HepG2 (cell line): Measurements from ENCODE around the gene AK4. TPM values are rescaled to one million over a fixed set of nuclear protein-coding genes. Genes with fewer than 3 reads are reported as not detected.

Experiments
- ATAC-seq: fragments of 200-7000 bp; cut with Tn5 transposase; 3 replicates; pipeline ENCODE4 v1.9.1; 2020; ENCODE audit warnings: mild to moderate bottlenecking, moderate library complexity
- BruUV-seq: library from RNA; stranded (reverse); fragments of 400-500 nt; replicated peaks from 2 replicates; lab custom pipeline; 2021; lab: Mats Ljungman, UMichigan
- CTCF ChIA-PET: fragments of 300-600 bp; formaldehyde crosslinking; extraction: SDS; loops from one replicate; lab custom pipeline; 2021; ENCODE audit warnings: low total read pairs, inconsistent platforms, low intra/inter-chr PET ratio; lab: Yijun Ruan, JAX
- POLR2A ChIA-PET: fragments of 350-600 bp; sonication (Branson Sonifier 250); formaldehyde crosslinking; loops from one replicate; lab custom pipeline; 2020; ENCODE audit warnings: antibody characterized with exemption, inconsistent platforms; lab: Yijun Ruan, JAX
- DNase-seq: peaks from one replicate; pipeline ENCODE4 v3.0.0-alpha.2; 2015; ENCODE audit warnings: low spot score
- FAIRE-seq: peaks from 3 replicates; lab custom pipeline; 2011; peaks lifted over from hg19 to GRCh38; lab: Jason Lieb, UNC
- H2AFZ ChIP-seq: one replicate; pipeline ENCODE4 v1.6.1; 2011; ENCODE audit warnings: low read length, inconsistent platforms
- H3K27ac ChIP-seq: fragments of 300-600 bp; 3 replicates; pipeline ENCODE4 v1.8.0; 2011; ENCODE audit warnings: mixed run types, mild to moderate bottlenecking, mixed read lengths, low read length, inconsistent platforms; ENCODE audit not compliant: insufficient read depth; ENCODE audit errors: extremely low read length
- H3K27me3 ChIP-seq, 2 experiments: fragments of 200-600 bp in 1 of 2; 2 replicates in 1 of 2; 3 replicates in 1 of 2; pipeline versions ENCODE4 v1.6.0 to v1.8.0; 2011; ENCODE audit warnings: low read length in 2 of 2, mild to moderate bottlenecking in 2 of 2, moderate library complexity in 2 of 2, inconsistent platforms in 1 of 2; ENCODE audit not compliant: insufficient read depth in 2 of 2, control insufficient read depth in 1 of 2
- H3K36me3 ChIP-seq, 2 experiments: fragments of 200-600 bp in 1 of 2; replicated peaks in 1 of 2; 2 replicates in 1 of 2; 3 replicates in 1 of 2; pipeline versions ENCODE4 v1.5.1 to v1.8.0; 2011; ENCODE audit warnings: low read length in 2 of 2, inconsistent platforms in 1 of 2; ENCODE audit not compliant: insufficient read depth in 2 of 2, control insufficient read depth in 1 of 2
- H3K4me1 ChIP-seq: 2 replicates; pipeline ENCODE4 v1.5.1; 2012; ENCODE audit warnings: low read length, inconsistent platforms; ENCODE audit not compliant: insufficient read depth
- H3K4me2 ChIP-seq: 2 replicates; pipeline ENCODE4 v1.6.0; 2011; ENCODE audit warnings: low read depth, low read length, inconsistent platforms
- H3K4me3 ChIP-seq, 3 experiments: fragments of 200-600 bp in 1 of 3; sonication (generic), shearing (Covaris generic) in 1 of 3; replicated peaks in 1 of 3; 2 replicates each; pipeline ENCODE4 v1.5.1; 2011 to 2016; ENCODE audit warnings: low read length in 3 of 3, inconsistent platforms in 2 of 3, low read depth in 2 of 3, mild to moderate bottlenecking in 2 of 3, control low read depth in 1 of 3, mixed read lengths in 1 of 3; ENCODE audit not compliant: insufficient read depth in 1 of 3
- H3K79me2 ChIP-seq: one replicate; pipeline ENCODE4 v1.6.1; 2011; ENCODE audit warnings: low read length, inconsistent platforms; ENCODE audit not compliant: insufficient read depth
- H3K9ac ChIP-seq: 2 replicates; pipeline ENCODE4 v1.6.0; 2011; ENCODE audit warnings: mild to moderate bottlenecking, low read depth, low read length, inconsistent platforms; ENCODE audit not compliant: insufficient read depth
- H3K9me3 ChIP-seq: 2 replicates; pipeline ENCODE4 v1.5.1; 2012; ENCODE audit warnings: mild to moderate bottlenecking, low read length
- H4K20me1 ChIP-seq: 2 replicates; pipeline ENCODE4 v1.6.0; 2011; ENCODE audit warnings: inconsistent platforms, mild to moderate bottlenecking, low read length, moderate library complexity; ENCODE audit not compliant: insufficient read depth
- HNF4A ChIP-seq: sonication (generic); formaldehyde crosslinking; IDR thresholded peaks from 2 replicates; pipeline ENCODE4 v1.4.0; 2020; ENCODE audit warnings: missing genetic modification reagents
- HOXA5 ChIP-seq: sonication (generic); formaldehyde crosslinking; IDR thresholded peaks from 2 replicates; pipeline ENCODE4 v1.4.0; 2020; ENCODE audit warnings: missing genetic modification reagents
- KDM1A ChIP-seq: IDR thresholded peaks from 2 replicates; pipeline ENCODE4 v1.6.1; 2016; ENCODE audit warnings: missing compliant biosample characterization
- KDM6A ChIP-seq: IDR thresholded peaks from 2 replicates; pipeline ENCODE4 v1.6.1; 2016; ENCODE audit warnings: low read depth
- MED13 ChIP-seq: sonication (generic); formaldehyde crosslinking; IDR thresholded peaks from 2 replicates; pipeline ENCODE4 v1.5.0; 2020; ENCODE audit warnings: missing genetic modification reagents
- MTA1 ChIP-seq: sonication (generic); formaldehyde crosslinking; IDR thresholded peaks from 2 replicates; pipeline ENCODE4 v1.4.0; 2020; ENCODE audit warnings: missing genetic modification reagents, mild to moderate bottlenecking, borderline replicate concordance
- PAXIP1 ChIP-seq: sonication (generic); formaldehyde crosslinking; conservative IDR thresholded peaks from 2 replicates; pipeline ENCODE4 v1.4.0; 2020; ENCODE audit warnings: mild to moderate bottlenecking, missing genetic modification reagents, moderate library complexity
- PTBP1 ChIP-seq: fragments of 200-400 bp; formaldehyde crosslinking; IDR thresholded peaks from 2 replicates; pipeline ENCODE4 v1.6.1; 2018; ENCODE audit warnings: low read length, low read depth; ENCODE audit not compliant: poor library complexity, severe bottlenecking
- RBFOX2 ChIP-seq: fragments of 200-400 bp; formaldehyde crosslinking; IDR thresholded peaks from 2 replicates; pipeline ENCODE4 v1.6.1; 2017; ENCODE audit warnings: low read depth, mild to moderate bottlenecking, low read length
- REXO4 ChIP-seq: sonication (generic); formaldehyde crosslinking; IDR thresholded peaks from 2 replicates; pipeline ENCODE4 v1.8.0; 2022; ENCODE audit warnings: missing genetic modification reagents, mild to moderate bottlenecking, borderline replicate concordance
- SAP130 ChIP-seq: IDR thresholded peaks from 2 replicates; pipeline ENCODE4 v1.6.1; 2016; ENCODE audit warnings: low read depth
- SATB2 ChIP-seq: sonication (generic); formaldehyde crosslinking; IDR thresholded peaks from 2 replicates; pipeline ENCODE4 v1.5.0; 2020; ENCODE audit warnings: missing genetic modification reagents
- SOX6 ChIP-seq, 2 experiments: fragments of 450-650 bp in 1 of 2; sonication (generic) in 1 of 2; formaldehyde crosslinking in 1 of 2; IDR thresholded peaks; 2 replicates each; pipeline versions ENCODE4 v1.4.0 to v1.6.1; 2017 to 2020; ENCODE audit warnings: antibody characterized with exemption in 1 of 2, mild to moderate bottlenecking in 1 of 2, missing genetic modification reagents in 1 of 2
- ZNF430 ChIP-seq: sonication (generic); formaldehyde crosslinking; IDR thresholded peaks from 2 replicates; pipeline ENCODE4 v1.9.0; 2021; ENCODE audit warnings: mild to moderate bottlenecking, missing genetic modification reagents
- ZNF768 ChIP-seq: sonication (generic); formaldehyde crosslinking; IDR thresholded peaks from 2 replicates; pipeline ENCODE4 v1.4.0; 2020; ENCODE audit warnings: missing genetic modification reagents
- ZSCAN21 ChIP-seq: sonication (generic); formaldehyde crosslinking; IDR thresholded peaks from 2 replicates; pipeline ENCODE4 v1.8.0; 2022; ENCODE audit warnings: mild to moderate bottlenecking, missing genetic modification reagents, moderate library complexity, borderline replicate concordance
- ZSCAN29 ChIP-seq: sonication (generic); formaldehyde crosslinking; conservative IDR thresholded peaks from 2 replicates; pipeline ENCODE4 v1.4.0; 2020; ENCODE audit warnings: mild to moderate bottlenecking, missing genetic modification reagents
- WGBS: methylation state at CpG from one replicate; pipeline ENCODE4 v1.1.6; 2017; ENCODE audit warnings: low lambda C conversion rate; 5-methylcytosine and 5-hydroxymethylcytosine counted together
- in situ Hi-C: cut with HindIII; loops from 2 replicates; pipeline ENCODE4 v1.10.0; 2017; ENCODE audit warnings: low pct_unique_long_range_greater_than_20kb; ENCODE audit not compliant: extremely low pct_ligation_motif_present
- intact Hi-C: fragments of 100-400 bp; cut with micrococcal nuclease; formaldehyde crosslinking; loops from one replicate; pipeline ENCODE4 v1.10.0; 2022; ENCODE audit not compliant: unreplicated experiment
- polyA plus RNA-seq, 8 experiments: library from polyadenylated mRNA; depleted of rRNA in 3 of 8; stranded (reverse) in 7 of 8; unstranded in 1 of 8; fragments of >200 nt; fragmentation: Illumina TruSeq in 4 of 8; extraction: Trizol in 4 of 8; gene quantifications; 2 replicates each; pipeline versions ENCODE4 v1.2.1 to v1.2.3, GENCODE V29; 2011 to 2016; ENCODE audit warnings: low read depth in 4 of 8, missing spikeins in 1 of 8, mixed read lengths in 1 of 8; ENCODE audit not compliant: insufficient read depth in 1 of 8
- total RNA-seq, 5 experiments: library from RNA; depleted of rRNA; stranded (reverse); fragments of >200 nt; fragmentation: Illumina TruSeq; extraction: Trizol; gene quantifications; 2 replicates each; pipeline ENCODE4 v1.2.3, GENCODE V29; 2016; ENCODE audit warnings: low read depth in 1 of 5

The AK4 gene
- total and polyA plus RNA-seq, 2 of the 13 experiments (the other 11 are each of a cell fraction or from before 2014, with no cell fraction given) = 110 to 160 TPM

DNA sequence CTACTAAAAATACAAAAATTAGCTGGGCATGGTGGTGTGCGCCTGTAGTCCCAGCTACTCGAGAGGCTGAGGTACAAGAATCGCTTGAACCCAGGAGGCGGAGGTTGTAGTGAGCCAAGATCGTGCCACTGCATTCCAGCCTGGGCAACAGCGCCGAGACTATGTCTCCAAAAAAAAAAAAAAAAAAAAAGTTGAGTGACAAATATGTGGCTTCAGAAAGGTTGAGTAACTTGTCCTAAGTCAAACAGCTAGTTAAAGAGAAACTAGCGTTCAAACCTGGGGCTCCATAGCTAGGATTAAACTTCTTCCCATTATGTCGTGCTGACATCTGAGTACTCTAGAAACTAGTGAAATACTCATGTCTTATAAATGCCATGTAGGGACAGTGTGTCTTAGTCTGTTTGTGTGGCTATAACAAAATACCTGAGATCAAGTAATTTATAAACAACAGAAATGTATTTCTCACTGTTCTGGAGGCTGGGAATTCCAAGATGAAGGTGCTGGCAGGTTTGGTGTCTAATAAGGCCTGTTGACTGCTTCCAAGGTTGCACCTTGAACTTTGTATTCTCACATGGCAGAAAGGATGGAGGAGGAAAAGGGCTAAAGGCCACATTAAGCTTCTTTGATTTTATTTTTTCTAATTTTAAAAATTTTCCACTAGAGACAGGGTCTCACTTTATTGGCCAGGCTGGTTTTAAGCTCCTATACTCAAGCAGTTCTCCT, 12.0 kb downstream of the AK4 start:
- Histone ChIP-seq H3K9ac (peak overlapping the region; percentile 55), H4K20me1 (no peaks in the 10 kb centered on the region; the same call in 1 of the 2 replicates), H3K27ac (peak overlapping the region; percentile 97), H3K4me1 (peaks cover 98% of the 10 kb centered on the region), H3K4me3 (peak overlapping the region in 2 of 3 experiments; percentile 6 to 39; a peak in 1 of 6 replicates), H3K4me2 (peak overlapping the region; percentile 72), H3K79me2 (peaks cover 89% of the 10 kb centered on the region), H3K36me3 (peaks cover 0 to 7% of the 10 kb centered on the region in 2 experiments; a peak in 3 of 5 replicates), H3K9me3 (no peaks in the 10 kb centered on the region), H2AFZ (no peak overlapping the region), H3K27me3 (no peaks in the 10 kb centered on the region)
- ATAC-seq = peak; percentile 13; the same call in 2 of the 3 replicates
- ChIA-PET CTCF (no interaction called here), POLR2A (interaction anchor here (0.6 to 3.4 kb wide), 9 partner anchors 10 to 260 kb away, joined by 3 to 37 read pairs (median 6); partner anchors contain the start of genes AK4, LEPR and LEPROT)
- DNase-seq = no peak
- peak; percentile 82 for FAIRE-seq
- intact Hi-C loops = loop anchor here (2.0 to 5.0 kb wide), 2 partner anchors 19 to 93 kb away; no protein-coding TSS in a partner anchor
- BruUV-seq = no TSS peak
- in situ Hi-C loops = no loop called here
- 10% methylated on average over 9 of the region's 9 CpGs for WGBS
- 0 out of 2 replicates have a peak, but pooled peaks have one; percentile 16 for TF ChIP-seq ZNF430
- TF ChIP-seq ZSCAN21 = no peak
- 0 out of 2 replicates have a peak, but pooled peaks have one; percentile 41 for TF ChIP-seq SATB2 (CRISPR knock-in tag)
- TF ChIP-seq PTBP1 = no peak
- TF ChIP-seq HNF4A = peak; percentile 76
- TF ChIP-seq PAXIP1 (CRISPR knock-in tag) = peak; percentile 63
- TF ChIP-seq KDM1A = 0 out of 2 replicates have a peak, but pooled peaks have one; percentile 20
- no peak for TF ChIP-seq REXO4
- TF ChIP-seq HOXA5 (CRISPR knock-in tag) = 0 out of 2 replicates have a peak, but pooled peaks have one; percentile 17
- TF ChIP-seq ZSCAN29 (CRISPR knock-in tag) = 0 out of 2 replicates have a peak, but pooled peaks have one; percentile 27
- 0 out of 2 replicates have a peak, but pooled peaks have one; percentile 51 for TF ChIP-seq KDM6A (CRISPR knock-in tag)
- TF ChIP-seq ZNF768 = peak; percentile 82
- 0 out of 2 replicates have a peak, but pooled peaks have one; percentile 13 for TF ChIP-seq SAP130
- TF ChIP-seq RBFOX2 = 0 out of 2 replicates have a peak, but pooled peaks have one; percentile 16
- no peak for TF ChIP-seq SOX6 (IDR thresholded peaks at IDR 0.05)
- TF ChIP-seq SOX6 (CRISPR knock-in tag; IDR thresholded peaks at IDR 0.05) = peak; percentile 31; the same call in 1 of the 2 replicates
- 0 out of 2 replicates have a peak, but pooled peaks have one; percentile 12 for TF ChIP-seq MED13 (CRISPR knock-in tag)
- 0 out of 2 replicates have a peak, but pooled peaks have one; percentile 45 for TF ChIP-seq MTA1 (CRISPR knock-in tag)
